H1 (cell line): Measurements from ENCODE around the gene CCR3. TPM values are rescaled to one million over a fixed set of nuclear protein-coding genes. Genes with fewer than 3 reads are reported as not detected.

Experiments used
- CTCF ChIA-PET: fragments of 300-600 bp; sonication (Branson Sonifier 250); formaldehyde crosslinking; loops from one replicate; lab custom pipeline; 2021; ENCODE audit not compliant: partially characterized antibody; lab: Charles Lee
- POLR2A ChIA-PET: fragments of 300-600 bp; sonication (Branson Sonifier 250); formaldehyde crosslinking; loops from one replicate; lab custom pipeline; 2021; ENCODE audit warnings: inconsistent platforms; ENCODE audit not compliant: partially characterized antibody; lab: Charles Lee
- DNase-seq, 2 experiments: peaks; one replicate each; pipeline versions ENCODE4 v3.0.0 to v3.0.0-alpha.2; 2010 to 2022; ENCODE audit warnings: low spot score in 2 of 2, low read depth in 1 of 2, mixed read lengths in 1 of 2
- FAIRE-seq: peaks from 2 replicates; lab custom pipeline; 2011; peaks lifted over from hg19 to GRCh38; lab: Jason Lieb, UNC
- H2AFZ ChIP-seq: 2 replicates; pipeline ENCODE4 v1.8.1; 2012; ENCODE audit warnings: low read length, inconsistent platforms
- H2AK5ac ChIP-seq: 2 replicates; pipeline ENCODE4 v1.6.1; 2013; ENCODE audit warnings: low read depth, low read length
- H2BK120ac ChIP-seq: replicated peaks from 2 replicates; pipeline ENCODE3; 2013; ENCODE audit warnings: low read depth, low read length, inconsistent platforms
- H2BK12ac ChIP-seq: 2 replicates; pipeline ENCODE4 v1.6.1; 2013; ENCODE audit warnings: low read depth, low read length
- H2BK15ac ChIP-seq: 2 replicates; pipeline ENCODE4 v1.6.1; 2013; ENCODE audit warnings: low read length
- H2BK20ac ChIP-seq: 2 replicates; pipeline ENCODE4 v1.6.1; 2013; ENCODE audit warnings: low read length
- H2BK5ac ChIP-seq: 2 replicates; pipeline ENCODE4 v1.6.1; 2013; ENCODE audit warnings: low read depth, low read length
- H3K14ac ChIP-seq: 2 replicates; pipeline ENCODE4 v1.6.1; 2013; ENCODE audit warnings: inconsistent platforms; ENCODE audit not compliant: insufficient read length
- H3K18ac ChIP-seq: 2 replicates; pipeline ENCODE4 v1.6.1; 2013; ENCODE audit warnings: low read length; ENCODE audit errors: extremely low read depth
- H3K23ac ChIP-seq: 2 replicates; pipeline ENCODE4 v1.6.1; 2013; ENCODE audit warnings: inconsistent platforms; ENCODE audit not compliant: insufficient read length
- H3K23me2 ChIP-seq: 2 replicates; pipeline ENCODE4 v1.6.1; 2013; ENCODE audit warnings: low read depth, low read length
- H3K27ac ChIP-seq: 2 replicates; pipeline ENCODE4 v1.6.1; 2011; ENCODE audit warnings: low read depth, low read length, inconsistent platforms
- H3K27me3 ChIP-seq, 4 experiments: replicated peaks in 1 of 4; 1 replicate in 1 of 4; 2 replicates in 3 of 4; pipeline versions ENCODE4 v1.6.1 to v1.8.1; 2011 to 2013; ENCODE audit warnings: low read length in 3 of 4, mild to moderate bottlenecking in 3 of 4, inconsistent platforms in 2 of 4, mixed read lengths in 2 of 4, moderate library complexity in 1 of 4; ENCODE audit not compliant: control insufficient read depth in 3 of 4, insufficient read depth in 3 of 4; ENCODE audit errors: extremely low read depth in 1 of 4
- H3K36me3 ChIP-seq, 4 experiments: 2 replicates each; pipeline versions ENCODE4 v1.6.1 to v1.8.1; 2011 to 2013; ENCODE audit warnings: mild to moderate bottlenecking in 4 of 4, low read length in 3 of 4, moderate library complexity in 2 of 4, control low read depth in 1 of 4, inconsistent platforms in 1 of 4; ENCODE audit not compliant: insufficient read depth in 4 of 4, control insufficient read depth in 2 of 4
- H3K4ac ChIP-seq: replicated peaks from 2 replicates; pipeline ENCODE3; 2013; ENCODE audit warnings: low read length, low read depth, mixed read lengths, inconsistent platforms; ENCODE audit not compliant: insufficient read length
- H3K4me1 ChIP-seq, 4 experiments: replicated peaks in 1 of 4; 1 replicate in 1 of 4; 2 replicates in 3 of 4; pipeline versions ENCODE4 v1.6.1 to v1.8.1; 2011 to 2013; ENCODE audit warnings: low read length in 3 of 4, inconsistent platforms in 2 of 4, mixed read lengths in 1 of 4; ENCODE audit not compliant: insufficient read depth in 4 of 4, control insufficient read depth in 3 of 4
- H3K4me2 ChIP-seq, 2 experiments: 2 replicates each; pipeline versions ENCODE4 v1.6.1 to v1.8.1; 2011 to 2013; ENCODE audit warnings: low read depth in 2 of 2, low read length in 2 of 2, control low read depth in 1 of 2, inconsistent platforms in 1 of 2, mild to moderate bottlenecking in 1 of 2; ENCODE audit not compliant: insufficient read depth in 1 of 2
- H3K4me3 ChIP-seq, 4 experiments: fragments of 200-600, 300-600 bp in 1 of 4; sonication (generic), shearing (Covaris generic), sonication (Bioruptor Twin) in 1 of 4; 2 replicates each; pipeline versions ENCODE4 v1.5.1 to v1.8.1; 2011 to 2016; ENCODE audit warnings: low read length in 4 of 4, low read depth in 3 of 4, control low read depth in 2 of 4, inconsistent platforms in 2 of 4, mild to moderate bottlenecking in 2 of 4, mixed read lengths in 1 of 4, moderate library complexity in 1 of 4; ENCODE audit not compliant: insufficient read depth in 2 of 4; ENCODE audit errors: extremely low read depth in 1 of 4
- H3K56ac ChIP-seq: replicated peaks from 2 replicates; pipeline ENCODE3; 2013; ENCODE audit warnings: low read depth, mild to moderate bottlenecking, mixed read lengths, low read length, inconsistent platforms; ENCODE audit not compliant: insufficient read length
- H3K79me1 ChIP-seq: 2 replicates; pipeline ENCODE4 v1.6.1; 2013; ENCODE audit warnings: low read depth, low read length, control low read depth
- H3K79me2 ChIP-seq, 2 experiments: 2 replicates each; pipeline versions ENCODE4 v1.6.1 to v1.8.1; 2012 to 2013; ENCODE audit warnings: low read length in 2 of 2, mild to moderate bottlenecking in 2 of 2, inconsistent platforms in 1 of 2; ENCODE audit not compliant: insufficient read depth in 2 of 2, control insufficient read depth in 1 of 2
- H3K9ac ChIP-seq, 4 experiments: replicated peaks in 1 of 4; 1 replicate in 1 of 4; 2 replicates in 3 of 4; pipeline versions ENCODE4 v1.6.1 to v1.8.1; 2011 to 2013; ENCODE audit warnings: low read depth in 3 of 4, low read length in 3 of 4, control low read depth in 2 of 4, mild to moderate bottlenecking in 2 of 4, moderate library complexity in 2 of 4, inconsistent platforms in 1 of 4; ENCODE audit errors: extremely low read depth in 1 of 4
- H3K9me3 ChIP-seq, 2 experiments: 2 replicates each; pipeline versions ENCODE4 v1.6.1 to v1.8.1; 2012 to 2013; ENCODE audit warnings: mild to moderate bottlenecking in 2 of 2, moderate library complexity in 2 of 2, control low read depth in 1 of 2, inconsistent platforms in 1 of 2, low read depth in 1 of 2, low read length in 1 of 2, mixed read lengths in 1 of 2; ENCODE audit not compliant: insufficient read depth in 2 of 2
- H4K20me1 ChIP-seq, 2 experiments: replicated peaks in 1 of 2; 2 replicates each; pipeline versions ENCODE3 to v1.8.1; 2011 to 2013; ENCODE audit warnings: inconsistent platforms in 2 of 2, low read length in 2 of 2, mild to moderate bottlenecking in 1 of 2; ENCODE audit not compliant: insufficient read depth in 2 of 2, control insufficient read depth in 1 of 2
- H4K5ac ChIP-seq: 2 replicates; pipeline ENCODE4 v1.6.1; 2013; ENCODE audit warnings: low read length, low read depth, mixed read lengths, inconsistent platforms; ENCODE audit not compliant: insufficient read length
- H4K8ac ChIP-seq: 2 replicates; pipeline ENCODE4 v1.8.0; 2013; ENCODE audit warnings: mild to moderate bottlenecking, moderate library complexity, low read length, inconsistent platforms; ENCODE audit not compliant: insufficient read depth; ENCODE audit errors: extremely low read depth
- H4K91ac ChIP-seq: replicated peaks from 2 replicates; pipeline ENCODE3; 2013; ENCODE audit warnings: low read length, mixed read lengths, inconsistent platforms; ENCODE audit not compliant: insufficient read length
- ASH2L ChIP-seq: fragments of 200-600, 300-600 bp; sonication (generic); IDR thresholded peaks from one replicate; pipeline ENCODE4 v1.7.1; 2017; ENCODE audit warnings: low read length
- CBX8 ChIP-seq: fragments of 300-800, 300-1000 bp; sonication (generic); IDR thresholded peaks from 2 replicates; pipeline ENCODE4 v1.7.1; 2016; ENCODE audit warnings: low read depth, low read length, borderline replicate concordance
- EGR1 ChIP-seq: IDR thresholded peaks from 2 replicates; pipeline ENCODE4 v1.6.1; 2011; ENCODE audit warnings: low read depth, low read length, borderline replicate concordance
- EP300 ChIP-seq, 2 experiments: IDR thresholded peaks; 1 replicate in 1 of 2; 2 replicates in 1 of 2; pipeline ENCODE4 v1.6.1; 2011 to 2012; ENCODE audit warnings: low read depth in 2 of 2, low read length in 2 of 2, mild to moderate bottlenecking in 2 of 2, borderline replicate concordance in 1 of 2, inconsistent platforms in 1 of 2, moderate library complexity in 1 of 2
- GABPA ChIP-seq: IDR thresholded peaks from 2 replicates; pipeline ENCODE4 v1.6.1; 2011; ENCODE audit warnings: mild to moderate bottlenecking, low read length, moderate library complexity, borderline replicate concordance; ENCODE audit not compliant: insufficient read depth
- KDM1A ChIP-seq: fragments of 200-600, 300-600 bp; sonication (generic); IDR thresholded peaks from 2 replicates; pipeline ENCODE4 v1.7.1; 2016; ENCODE audit warnings: mild to moderate bottlenecking, low read length, borderline replicate concordance
- PHF8 ChIP-seq: fragments of 200-600 bp; sonication (generic); conservative IDR thresholded peaks from 2 replicates; pipeline ENCODE4 v1.7.1; 2012; ENCODE audit warnings: low read depth, mild to moderate bottlenecking, inconsistent platforms, low read length, moderate library complexity
- POU5F1 ChIP-seq: IDR thresholded peaks from 2 replicates; pipeline ENCODE4 v1.6.1; 2011; ENCODE audit warnings: low read depth, mild to moderate bottlenecking, low read length, moderate library complexity
- RBBP5 ChIP-seq: IDR thresholded peaks from 2 replicates; pipeline ENCODE4 v1.7.1; 2012; ENCODE audit warnings: low read depth, mild to moderate bottlenecking, inconsistent platforms, low read length, moderate library complexity, borderline replicate concordance
- SIN3A ChIP-seq, 2 experiments: IDR thresholded peaks in 1 of 2; conservative IDR thresholded peaks in 1 of 2; 2 replicates each; pipeline ENCODE4 v1.6.1; 2011 to 2012; ENCODE audit warnings: low read length in 2 of 2, improper control_type of control experiment in 1 of 2, low read depth in 1 of 2, mild to moderate bottlenecking in 1 of 2
- SP4 ChIP-seq: IDR thresholded peaks from 2 replicates; pipeline ENCODE4 v1.6.1; 2012; ENCODE audit warnings: low read length, inconsistent platforms
- TAF1 ChIP-seq: IDR thresholded peaks from 2 replicates; pipeline ENCODE4 v1.6.1; 2011; ENCODE audit warnings: mild to moderate bottlenecking, low read depth, low read length
- TEAD4 ChIP-seq: IDR thresholded peaks from 2 replicates; pipeline ENCODE4 v1.6.1; 2012; ENCODE audit warnings: low read depth, low read length, inconsistent platforms, mixed read lengths
- ZNF274 ChIP-seq: IDR thresholded peaks from 2 replicates; pipeline ENCODE4 v1.7.0; 2012; ENCODE audit warnings: low read length, borderline replicate concordance; ENCODE audit errors: extremely low read depth
- WGBS, 2 experiments: shearing (Covaris generic) in 1 of 2; methylation state at CpG; one replicate each; pipeline versions ENCODE4 v1.1.6 to v1.1.7; 2013 to 2015; ENCODE audit warnings: low lambda C conversion rate in 2 of 2, mixed read lengths in 2 of 2, inconsistent platforms in 1 of 2, low coverage in 1 of 2, missing lambda C conversion rate in 1 of 2; ENCODE audit not compliant: insufficient replicate concordance in 2 of 2, insufficient coverage in 1 of 2, insufficient read length in 1 of 2; ENCODE audit errors: extremely low coverage in 1 of 2, missing lambda C conversion rate in 1 of 2; 5-methylcytosine and 5-hydroxymethylcytosine counted together
- polyA plus RNA-seq, 7 experiments: library from polyadenylated mRNA; depleted of rRNA in 3 of 7; stranded (reverse) in 5 of 7; unstranded in 2 of 7; fragments of >200 nt in 5 of 7; fragments of 200-250 nt in 2 of 7; gene quantifications; 1 replicate in 5 of 7; 2 replicates in 1 of 7; 4 replicates in 1 of 7; pipeline versions ENCODE4 v1.2.1 to v1.2.3, GENCODE V29; 2011 to 2013; ENCODE audit warnings: missing spikeins in 2 of 7, mixed read lengths in 2 of 7
- total RNA-seq: library from RNA; stranded (reverse); fragmentation: NEBNext Ultra II Directional; extraction: Animal tissue kit (Norgen Biotek cat#: 25700); gene quantifications from 2 replicates; pipeline ENCODE4 v1.2.1, GENCODE V29; 2021

CCR3 gene
- total and polyA plus RNA-seq, 2 of the 8 experiments (the other 6 are each of a cell fraction or from before 2014, with no cell fraction given): not detected

- Histone ChIP-seq H2AK5ac (no peak overlapping the region), H3K4me3 (no peak overlapping the region), H4K91ac (no peak overlapping the region), H3K18ac (no peak overlapping the region), H2BK5ac (no peak overlapping the region), H3K9ac (no peak overlapping the region), H3K36me3 (no peaks in the 10 kb centered on the region), H4K8ac (no peak overlapping the region), H3K4me2 (no peak overlapping the region), H2BK20ac (no peak overlapping the region), H2BK12ac (no peak overlapping the region), H2BK120ac (no peak overlapping the region), H3K23me2 (no peaks in the 10 kb centered on the region), H3K4me1 (no peaks in the 10 kb centered on the region), H3K27me3 (no peaks in the 10 kb centered on the region), H3K23ac (no peak overlapping the region), H3K4ac (no peak overlapping the region), H3K56ac (no peak overlapping the region), H2BK15ac (no peak overlapping the region), H3K14ac (no peak overlapping the region), H3K27ac (no peak overlapping the region), H2AFZ (no peak overlapping the region), H4K20me1 (no peaks in the 10 kb centered on the region), H3K9me3 (no peaks in the 10 kb centered on the region; a peak in 1 of 4 replicates), H3K79me1 (no peaks in the 10 kb centered on the region), H3K79me2 (no peaks in the 10 kb centered on the region), H4K5ac (no peak overlapping the region)
- ChIA-PET POLR2A (no interaction called here), CTCF (no interaction called here)
- no peak for TF ChIP-seq ASH2L
- TF ChIP-seq TAF1: no peak
- no peak for TF ChIP-seq RBBP5
- TF ChIP-seq CBX8: no peak
- TF ChIP-seq SIN3A (conservative IDR thresholded peaks at IDR 0.05 in 1 of 2, IDR thresholded peaks at IDR 0.05 in 1 of 2; ENCODE audit: low read depth in 1 of 2, low read length in 2 of 2): no peak
- TF ChIP-seq EGR1: no peak
- no peak for TF ChIP-seq GABPA
- no peak for TF ChIP-seq PHF8
- no peak for TF ChIP-seq SP4
- TF ChIP-seq ZNF274: no peak
- TF ChIP-seq POU5F1: no peak
- no peak for TF ChIP-seq TEAD4
- no peak for TF ChIP-seq EP300 (IDR thresholded peaks at IDR 0.05; ENCODE audit: borderline replicate concordance in 1 of 2, low read depth in 2 of 2, low read length in 2 of 2)
- TF ChIP-seq KDM1A: no peak
- FAIRE-seq (no peak), DNase-seq (no peak)
- WGBS, 2 experiments: 84% methylated on average over 2 of the region's 2 CpGs; no CpG with 5 or more reads in 1 of the 2 experiments
Measured at GRCh38 chr3:46270474-46270873, 28.2 kb downstream of the CCR3 start.
